H1 (cell line): Measurements from ENCODE around the gene ATP6V1C2. TPM values are rescaled to one million over a fixed set of nuclear protein-coding genes. Genes with fewer than 3 reads are reported as not detected.

Source experiments
- CTCF ChIA-PET: fragments of 300-600 bp; sonication (Branson Sonifier 250); formaldehyde crosslinking; loops from one replicate; lab custom pipeline; 2021; ENCODE audit not compliant: partially characterized antibody; lab: Charles Lee
- POLR2A ChIA-PET: fragments of 300-600 bp; sonication (Branson Sonifier 250); formaldehyde crosslinking; loops from one replicate; lab custom pipeline; 2021; ENCODE audit warnings: inconsistent platforms; ENCODE audit not compliant: partially characterized antibody; lab: Charles Lee
- DNase-seq, 2 experiments: peaks; one replicate each; pipeline versions ENCODE4 v3.0.0 to v3.0.0-alpha.2; 2010 to 2022; ENCODE audit warnings: low spot score in 2 of 2, low read depth in 1 of 2, mixed read lengths in 1 of 2
- FAIRE-seq: peaks from 2 replicates; lab custom pipeline; 2011; peaks lifted over from hg19 to GRCh38; lab: Jason Lieb, UNC
- H2AFZ ChIP-seq: 2 replicates; pipeline ENCODE4 v1.8.1; 2012; ENCODE audit warnings: low read length, inconsistent platforms
- H2AK5ac ChIP-seq: 2 replicates; pipeline ENCODE4 v1.6.1; 2013; ENCODE audit warnings: low read depth, low read length
- H2BK120ac ChIP-seq: replicated peaks from 2 replicates; pipeline ENCODE3; 2013; ENCODE audit warnings: low read depth, low read length, inconsistent platforms
- H2BK12ac ChIP-seq: 2 replicates; pipeline ENCODE4 v1.6.1; 2013; ENCODE audit warnings: low read depth, low read length
- H2BK15ac ChIP-seq: 2 replicates; pipeline ENCODE4 v1.6.1; 2013; ENCODE audit warnings: low read length
- H2BK20ac ChIP-seq: 2 replicates; pipeline ENCODE4 v1.6.1; 2013; ENCODE audit warnings: low read length
- H2BK5ac ChIP-seq: 2 replicates; pipeline ENCODE4 v1.6.1; 2013; ENCODE audit warnings: low read depth, low read length
- H3K14ac ChIP-seq: 2 replicates; pipeline ENCODE4 v1.6.1; 2013; ENCODE audit warnings: inconsistent platforms; ENCODE audit not compliant: insufficient read length
- H3K18ac ChIP-seq: 2 replicates; pipeline ENCODE4 v1.6.1; 2013; ENCODE audit warnings: low read length; ENCODE audit errors: extremely low read depth
- H3K23ac ChIP-seq: 2 replicates; pipeline ENCODE4 v1.6.1; 2013; ENCODE audit warnings: inconsistent platforms; ENCODE audit not compliant: insufficient read length
- H3K23me2 ChIP-seq: 2 replicates; pipeline ENCODE4 v1.6.1; 2013; ENCODE audit warnings: low read depth, low read length
- H3K27ac ChIP-seq: 2 replicates; pipeline ENCODE4 v1.6.1; 2011; ENCODE audit warnings: low read depth, low read length, inconsistent platforms
- H3K27me3 ChIP-seq, 4 experiments: replicated peaks in 1 of 4; 1 replicate in 1 of 4; 2 replicates in 3 of 4; pipeline versions ENCODE4 v1.6.1 to v1.8.1; 2011 to 2013; ENCODE audit warnings: low read length in 3 of 4, mild to moderate bottlenecking in 3 of 4, inconsistent platforms in 2 of 4, mixed read lengths in 2 of 4, moderate library complexity in 1 of 4; ENCODE audit not compliant: control insufficient read depth in 3 of 4, insufficient read depth in 3 of 4; ENCODE audit errors: extremely low read depth in 1 of 4
- H3K36me3 ChIP-seq, 4 experiments: 2 replicates each; pipeline versions ENCODE4 v1.6.1 to v1.8.1; 2011 to 2013; ENCODE audit warnings: mild to moderate bottlenecking in 4 of 4, low read length in 3 of 4, moderate library complexity in 2 of 4, control low read depth in 1 of 4, inconsistent platforms in 1 of 4; ENCODE audit not compliant: insufficient read depth in 4 of 4, control insufficient read depth in 2 of 4
- H3K4ac ChIP-seq: replicated peaks from 2 replicates; pipeline ENCODE3; 2013; ENCODE audit warnings: low read length, low read depth, mixed read lengths, inconsistent platforms; ENCODE audit not compliant: insufficient read length
- H3K4me1 ChIP-seq, 4 experiments: replicated peaks in 1 of 4; 1 replicate in 1 of 4; 2 replicates in 3 of 4; pipeline versions ENCODE4 v1.6.1 to v1.8.1; 2011 to 2013; ENCODE audit warnings: low read length in 3 of 4, inconsistent platforms in 2 of 4, mixed read lengths in 1 of 4; ENCODE audit not compliant: insufficient read depth in 4 of 4, control insufficient read depth in 3 of 4
- H3K4me2 ChIP-seq, 2 experiments: 2 replicates each; pipeline versions ENCODE4 v1.6.1 to v1.8.1; 2011 to 2013; ENCODE audit warnings: low read depth in 2 of 2, low read length in 2 of 2, control low read depth in 1 of 2, inconsistent platforms in 1 of 2, mild to moderate bottlenecking in 1 of 2; ENCODE audit not compliant: insufficient read depth in 1 of 2
- H3K4me3 ChIP-seq, 4 experiments: fragments of 200-600, 300-600 bp in 1 of 4; sonication (generic), shearing (Covaris generic), sonication (Bioruptor Twin) in 1 of 4; 2 replicates each; pipeline versions ENCODE4 v1.5.1 to v1.8.1; 2011 to 2016; ENCODE audit warnings: low read length in 4 of 4, low read depth in 3 of 4, control low read depth in 2 of 4, inconsistent platforms in 2 of 4, mild to moderate bottlenecking in 2 of 4, mixed read lengths in 1 of 4, moderate library complexity in 1 of 4; ENCODE audit not compliant: insufficient read depth in 2 of 4; ENCODE audit errors: extremely low read depth in 1 of 4
- H3K56ac ChIP-seq: replicated peaks from 2 replicates; pipeline ENCODE3; 2013; ENCODE audit warnings: low read depth, mild to moderate bottlenecking, mixed read lengths, low read length, inconsistent platforms; ENCODE audit not compliant: insufficient read length
- H3K79me1 ChIP-seq: 2 replicates; pipeline ENCODE4 v1.6.1; 2013; ENCODE audit warnings: low read depth, low read length, control low read depth
- H3K79me2 ChIP-seq, 2 experiments: 2 replicates each; pipeline versions ENCODE4 v1.6.1 to v1.8.1; 2012 to 2013; ENCODE audit warnings: low read length in 2 of 2, mild to moderate bottlenecking in 2 of 2, inconsistent platforms in 1 of 2; ENCODE audit not compliant: insufficient read depth in 2 of 2, control insufficient read depth in 1 of 2
- H3K9ac ChIP-seq, 4 experiments: replicated peaks in 1 of 4; 1 replicate in 1 of 4; 2 replicates in 3 of 4; pipeline versions ENCODE4 v1.6.1 to v1.8.1; 2011 to 2013; ENCODE audit warnings: low read depth in 3 of 4, low read length in 3 of 4, control low read depth in 2 of 4, mild to moderate bottlenecking in 2 of 4, moderate library complexity in 2 of 4, inconsistent platforms in 1 of 4; ENCODE audit errors: extremely low read depth in 1 of 4
- H3K9me3 ChIP-seq, 2 experiments: 2 replicates each; pipeline versions ENCODE4 v1.6.1 to v1.8.1; 2012 to 2013; ENCODE audit warnings: mild to moderate bottlenecking in 2 of 2, moderate library complexity in 2 of 2, control low read depth in 1 of 2, inconsistent platforms in 1 of 2, low read depth in 1 of 2, low read length in 1 of 2, mixed read lengths in 1 of 2; ENCODE audit not compliant: insufficient read depth in 2 of 2
- H4K20me1 ChIP-seq, 2 experiments: replicated peaks in 1 of 2; 2 replicates each; pipeline versions ENCODE3 to v1.8.1; 2011 to 2013; ENCODE audit warnings: inconsistent platforms in 2 of 2, low read length in 2 of 2, mild to moderate bottlenecking in 1 of 2; ENCODE audit not compliant: insufficient read depth in 2 of 2, control insufficient read depth in 1 of 2
- H4K5ac ChIP-seq: 2 replicates; pipeline ENCODE4 v1.6.1; 2013; ENCODE audit warnings: low read length, low read depth, mixed read lengths, inconsistent platforms; ENCODE audit not compliant: insufficient read length
- H4K8ac ChIP-seq: 2 replicates; pipeline ENCODE4 v1.8.0; 2013; ENCODE audit warnings: mild to moderate bottlenecking, moderate library complexity, low read length, inconsistent platforms; ENCODE audit not compliant: insufficient read depth; ENCODE audit errors: extremely low read depth
- H4K91ac ChIP-seq: replicated peaks from 2 replicates; pipeline ENCODE3; 2013; ENCODE audit warnings: low read length, mixed read lengths, inconsistent platforms; ENCODE audit not compliant: insufficient read length
- BRCA1 ChIP-seq: IDR thresholded peaks from 2 replicates; pipeline ENCODE4 v1.6.1; 2012; ENCODE audit warnings: low read depth, low read length, improper control_type of control experiment
- CEBPB ChIP-seq: IDR thresholded peaks from 2 replicates; pipeline ENCODE4 v1.6.1; 2012; ENCODE audit warnings: low read depth, low read length
- CHD2 ChIP-seq: IDR thresholded peaks from 2 replicates; pipeline ENCODE4 v1.6.1; 2012; ENCODE audit warnings: low read length, improper control_type of control experiment
- CTCF ChIP-seq, 3 experiments: IDR thresholded peaks; 1 replicate in 2 of 3; 2 replicates in 1 of 3; pipeline versions ENCODE4 v1.5.1 to v1.6.1; 2011; ENCODE audit warnings: low read length in 3 of 3, mild to moderate bottlenecking in 3 of 3, inconsistent platforms in 2 of 3, low read depth in 1 of 3, moderate library complexity in 1 of 3; ENCODE audit not compliant: insufficient read depth in 1 of 3; ENCODE audit errors: control extremely low read depth in 1 of 3
- EGR1 ChIP-seq: IDR thresholded peaks from 2 replicates; pipeline ENCODE4 v1.6.1; 2011; ENCODE audit warnings: low read depth, low read length, borderline replicate concordance
- KDM1A ChIP-seq: fragments of 200-600, 300-600 bp; sonication (generic); IDR thresholded peaks from 2 replicates; pipeline ENCODE4 v1.7.1; 2016; ENCODE audit warnings: mild to moderate bottlenecking, low read length, borderline replicate concordance
- MAFK ChIP-seq: IDR thresholded peaks from 2 replicates; pipeline ENCODE4 v1.6.1; 2012; ENCODE audit warnings: low read depth, mild to moderate bottlenecking, improper control_type of control experiment, low read length
- POLR2A ChIP-seq, 2 experiments: IDR thresholded peaks; 1 replicate in 1 of 2; 2 replicates in 1 of 2; pipeline ENCODE4 v1.6.1; 2011; ENCODE audit warnings: low read depth in 2 of 2, low read length in 2 of 2, mild to moderate bottlenecking in 2 of 2; ENCODE audit errors: control extremely low read depth in 1 of 2
- POLR2AphosphoS5 ChIP-seq: IDR thresholded peaks from 2 replicates; pipeline ENCODE4 v1.6.1; 2011; ENCODE audit warnings: low read depth, low read length
- RBBP5 ChIP-seq: IDR thresholded peaks from 2 replicates; pipeline ENCODE4 v1.7.1; 2012; ENCODE audit warnings: low read depth, mild to moderate bottlenecking, inconsistent platforms, low read length, moderate library complexity, borderline replicate concordance
- RXRA ChIP-seq: IDR thresholded peaks from 2 replicates; pipeline ENCODE4 v1.6.1; 2011; ENCODE audit warnings: low read depth, mild to moderate bottlenecking, low read length, moderate library complexity; ENCODE audit not compliant: insufficient read depth
- SP4 ChIP-seq: IDR thresholded peaks from 2 replicates; pipeline ENCODE4 v1.6.1; 2012; ENCODE audit warnings: low read length, inconsistent platforms
- WGBS, 2 experiments: shearing (Covaris generic) in 1 of 2; methylation state at CpG; one replicate each; pipeline versions ENCODE4 v1.1.6 to v1.1.7; 2013 to 2015; ENCODE audit warnings: low lambda C conversion rate in 2 of 2, mixed read lengths in 2 of 2, inconsistent platforms in 1 of 2, low coverage in 1 of 2, missing lambda C conversion rate in 1 of 2; ENCODE audit not compliant: insufficient replicate concordance in 2 of 2, insufficient coverage in 1 of 2, insufficient read length in 1 of 2; ENCODE audit errors: extremely low coverage in 1 of 2, missing lambda C conversion rate in 1 of 2; 5-methylcytosine and 5-hydroxymethylcytosine counted together
- polyA plus RNA-seq, 7 experiments: library from polyadenylated mRNA; depleted of rRNA in 3 of 7; stranded (reverse) in 5 of 7; unstranded in 2 of 7; fragments of >200 nt in 5 of 7; fragments of 200-250 nt in 2 of 7; gene quantifications; 1 replicate in 5 of 7; 2 replicates in 1 of 7; 4 replicates in 1 of 7; pipeline versions ENCODE4 v1.2.1 to v1.2.3, GENCODE V29; 2011 to 2013; ENCODE audit warnings: missing spikeins in 2 of 7, mixed read lengths in 2 of 7
- total RNA-seq: library from RNA; stranded (reverse); fragmentation: NEBNext Ultra II Directional; extraction: Animal tissue kit (Norgen Biotek cat#: 25700); gene quantifications from 2 replicates; pipeline ENCODE4 v1.2.1, GENCODE V29; 2021

Gene ATP6V1C2
- total and polyA plus RNA-seq, 2 of the 8 experiments (the other 6 are each of a cell fraction or from before 2014, with no cell fraction given) = 0.29 to 0.74 TPM

- Histone ChIP-seq H3K9ac (no peak overlapping the region), H3K4ac (no peak overlapping the region), H4K5ac (no peak overlapping the region), H3K36me3 (peaks cover 38 to 71% (median 56%) of the 10 kb centered on the region in 4 experiments), H3K14ac (no peak overlapping the region), H3K23ac (no peak overlapping the region), H2AK5ac (no peak overlapping the region), H3K56ac (no peak overlapping the region), H2BK12ac (no peak overlapping the region), H3K27ac (no peak overlapping the region), H3K4me1 (no peaks in the 10 kb centered on the region), H4K8ac (no peak overlapping the region), H2BK20ac (no peak overlapping the region), H3K4me3 (no peak overlapping the region), H3K18ac (no peak overlapping the region), H3K9me3 (no peaks in the 10 kb centered on the region), H3K27me3 (no peaks in the 10 kb centered on the region), H3K79me1 (peaks cover 7% of the 10 kb centered on the region; the same call in 1 of the 2 replicates), H3K79me2 (peaks cover 0 to 4% of the 10 kb centered on the region in 2 experiments; a peak in 1 of 4 replicates), H2BK15ac (no peak overlapping the region), H4K91ac (no peak overlapping the region), H4K20me1 (peaks cover 2 to 21% of the 10 kb centered on the region in 2 experiments), H2BK5ac (no peak overlapping the region), H2AFZ (no peak overlapping the region), H3K4me2 (no peak overlapping the region), H2BK120ac (no peak overlapping the region), H3K23me2 (no peaks in the 10 kb centered on the region)
- 97% methylated on average over 8 of the region's 8 CpGs; no CpG with 5 or more reads in 1 of the 2 experiments for WGBS, 2 experiments
- ChIA-PET POLR2A (interaction anchor here (0.6 to 1.0 kb wide), 2 partner anchors 16 to 59 kb away, joined by 3 to 4 read pairs; no protein-coding TSS in a partner anchor), CTCF (interaction anchor here (0.9 to 3.7 kb wide), 2 partner anchors 11 to 630 kb away, joined by 4 to 20 read pairs; no protein-coding TSS in a partner anchor)
- FAIRE-seq (no peak), DNase-seq (no peak)
- TF ChIP-seq MAFK (no peak), SP4 (no peak), EGR1 (no peak), BRCA1 (no peak), POLR2AphosphoS5 (no peak), CEBPB (no peak), RXRA (no peak), KDM1A (no peak), CTCF (IDR thresholded peaks at IDR 0.05; ENCODE audit: control extremely low read depth in 1 of 3, insufficient read depth in 1 of 3, low read depth in 1 of 3, low read length in 3 of 3) (no peak), RBBP5 (no peak), CHD2 (no peak), POLR2A (IDR thresholded peaks at IDR 0.05; ENCODE audit: control extremely low read depth in 1 of 2, low read depth in 2 of 2, low read length in 2 of 2) (no peak)
Measured at GRCh38 chr2:10781746-10782145, 60.3 kb downstream of the ATP6V1C2 start.
